Type B pancreatic cell (in vitro differentiated cells): ENCODE data around the gene TGFBR3L. TPM values are rescaled to one million over a fixed set of nuclear protein-coding genes. Genes with fewer than 3 reads are reported as not detected.

ENCODE experiments used
- DNase-seq: peaks from one replicate; pipeline ENCODE4 v3.0.0; 2021; ENCODE audit warnings: mixed read lengths; ENCODE audit not compliant: unreplicated experiment; ENCODE audit errors: extremely low spot score
- H3K27ac Mint-ChIP-seq: 2 replicates; pipeline ENCODE4 v1.8.0; 2021; ENCODE audit warnings: mild to moderate bottlenecking, mixed read lengths
- H3K27me3 Mint-ChIP-seq: 2 replicates; pipeline ENCODE4 v1.8.0; 2021; ENCODE audit warnings: mixed read lengths
- H3K36me3 Mint-ChIP-seq: 2 replicates; pipeline ENCODE4 v1.8.0; 2021; ENCODE audit warnings: mixed read lengths
- H3K4me1 Mint-ChIP-seq: one replicate; pipeline ENCODE4 v1.8.0; 2021; ENCODE audit warnings: mixed read lengths; ENCODE audit not compliant: unreplicated experiment
- H3K4me3 Mint-ChIP-seq: 2 replicates; pipeline ENCODE4 v1.8.0; 2021; ENCODE audit warnings: mild to moderate bottlenecking, mixed read lengths
- H3K9me3 Mint-ChIP-seq: 2 replicates; pipeline ENCODE4 v1.8.0; 2021; ENCODE audit warnings: mixed read lengths
- CTCF ChIP-seq: fragments of 200-600 bp; sonication (generic); conservative IDR thresholded peaks from 2 replicates; pipeline ENCODE4 v1.5.0; 2021; ENCODE audit warnings: antibody characterized with exemption, mild to moderate bottlenecking
- total RNA-seq: library from RNA; stranded (reverse); gene quantifications from 2 replicates; pipeline ENCODE4 v1.2.1, GENCODE V29; 2021; ENCODE audit warnings: low replicate concordance

The TGFBR3L gene
- total RNA-seq, 1 donor from 2014 or later = 1.1 TPM

- Mint-ChIP-seq H3K36me3 (no peaks in the 10 kb centered on the region), H3K4me3 (peak overlapping the region; percentile 92), H3K27me3 (no peaks in the 10 kb centered on the region), H3K4me1 (peaks cover 11% of the 10 kb centered on the region), H3K27ac (peak overlapping the region; percentile 78), H3K9me3 (no peaks in the 10 kb centered on the region)
- no peak for TF ChIP-seq CTCF
- DNase-seq = no peak
These were observed 10.3 kb upstream of the TGFBR3L start for GRCh38 chr19:7904074-7905020.

GRCh38 chr19:7905268-7905667, 9.4 kb upstream of the TGFBR3L start:
- TF ChIP-seq CTCF = no peak
- Mint-ChIP-seq H3K36me3 (no peaks in the 10 kb centered on the region), H3K4me3 (peak overlapping the region; percentile 88), H3K27ac (peak overlapping the region; percentile 78), H3K4me1 (peaks cover 11% of the 10 kb centered on the region), H3K9me3 (no peaks in the 10 kb centered on the region), H3K27me3 (no peaks in the 10 kb centered on the region)
- no peak for DNase-seq

GRCh38 chr19:7905859-7906258, 8.8 kb upstream of the TGFBR3L start:
- H3K27me3 Mint-ChIP-seq = no peaks in the 10 kb centered on the region
- peak overlapping the region; percentile 61 for H3K27ac Mint-ChIP-seq
- H3K4me3 Mint-ChIP-seq = peak overlapping the region; percentile 81
- DNase-seq = no peak
- H3K4me1 Mint-ChIP-seq = peaks cover 11% of the 10 kb centered on the region
- TF ChIP-seq CTCF = no peak
- no peaks in the 10 kb centered on the region for H3K36me3 Mint-ChIP-seq
- no peaks in the 10 kb centered on the region for H3K9me3 Mint-ChIP-seq

GRCh38 chr19:7907122-7907521, 7.5 kb upstream of the TGFBR3L start:
- H3K36me3 Mint-ChIP-seq = no peaks in the 10 kb centered on the region
- no peaks in the 10 kb centered on the region for H3K9me3 Mint-ChIP-seq
- no peak for DNase-seq
- H3K4me3 Mint-ChIP-seq = no peak overlapping the region
- no peaks in the 10 kb centered on the region for H3K27me3 Mint-ChIP-seq
- peaks cover 11% of the 10 kb centered on the region for H3K4me1 Mint-ChIP-seq
- TF ChIP-seq CTCF = no peak
- no peak overlapping the region for H3K27ac Mint-ChIP-seq

GRCh38 chr19:7907544-7907943, 7.1 kb upstream of the TGFBR3L start:
- Mint-ChIP-seq H3K4me1 (peaks cover 11% of the 10 kb centered on the region), H3K4me3 (no peak overlapping the region), H3K36me3 (no peaks in the 10 kb centered on the region), H3K27ac (no peak overlapping the region), H3K27me3 (no peaks in the 10 kb centered on the region), H3K9me3 (no peaks in the 10 kb centered on the region)
- TF ChIP-seq CTCF = no peak
- DNase-seq = no peak
